GM12873 (cell line): ENCODE results near the gene DLG4.

ENCODE experiments used
- CTCF ChIP-seq: IDR thresholded peaks from 2 replicates; pipeline ENCODE4 v1.5.1; 2012; ENCODE audit warnings: low read depth, mild to moderate bottlenecking, moderate library complexity, low read length, control low read depth; ENCODE audit not compliant: insufficient read depth; ENCODE audit errors: missing control alignments

The DLG4 gene

DNA sequence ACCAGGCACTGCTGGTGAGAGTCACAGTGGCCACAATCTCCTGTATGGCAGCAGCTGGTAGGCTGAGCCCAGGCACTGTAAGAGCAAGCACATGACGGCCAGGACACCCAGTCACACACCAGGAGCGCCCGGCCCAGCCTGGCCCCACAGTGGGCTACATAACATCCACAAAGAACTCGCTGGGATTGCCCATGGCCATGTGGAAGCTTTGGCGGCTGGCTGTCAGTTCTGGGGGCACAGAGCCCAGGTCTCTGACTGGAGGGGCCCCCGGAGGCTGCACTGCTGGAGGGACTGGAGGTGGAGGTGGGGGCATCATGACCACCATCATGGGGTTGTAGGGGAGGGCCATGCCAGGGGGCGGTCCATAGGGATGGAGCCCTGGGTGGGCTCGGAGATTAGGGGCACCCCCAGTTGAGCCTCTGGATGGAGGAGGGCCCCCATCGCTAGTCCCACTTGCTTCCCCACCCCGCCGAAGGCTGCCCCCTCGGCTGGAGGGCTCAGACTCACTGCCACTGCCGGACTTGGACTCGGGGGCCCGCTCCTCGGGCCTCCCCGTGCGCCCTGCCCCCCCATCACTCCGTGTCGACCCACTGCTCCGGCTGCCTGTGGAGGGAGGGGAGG lies 6.2 kb upstream of the DLG4 start:
- TF ChIP-seq CTCF: no peak

DNA sequence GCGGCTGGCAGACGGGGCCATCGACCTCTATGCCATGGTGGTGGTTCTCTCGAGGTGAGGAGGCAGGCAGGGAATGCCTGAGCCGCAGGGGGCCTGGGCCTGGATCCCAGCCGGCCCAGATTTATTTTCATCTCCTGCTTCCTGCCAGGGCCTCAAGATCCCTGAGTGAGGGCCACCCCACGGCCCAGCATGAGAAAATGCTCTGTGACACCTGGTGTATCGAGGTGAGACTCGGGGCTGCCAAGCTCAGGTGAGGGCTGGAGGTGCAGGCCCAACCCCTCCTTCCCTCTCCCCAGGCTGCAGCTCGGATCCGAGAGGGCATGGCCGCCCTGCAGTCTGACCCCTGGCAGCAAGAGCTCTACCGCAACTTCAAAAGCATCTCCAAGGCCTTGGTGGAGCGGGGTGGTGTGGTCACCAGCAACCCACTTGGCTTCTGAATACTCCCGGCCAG lies 5.0 kb upstream of the DLG4 start:
- no peak for TF ChIP-seq CTCF

GRCh38 chr17:7224110-7224509 lies 4.5 kb upstream of the DLG4 start:
- no peak for TF ChIP-seq CTCF

DNA sequence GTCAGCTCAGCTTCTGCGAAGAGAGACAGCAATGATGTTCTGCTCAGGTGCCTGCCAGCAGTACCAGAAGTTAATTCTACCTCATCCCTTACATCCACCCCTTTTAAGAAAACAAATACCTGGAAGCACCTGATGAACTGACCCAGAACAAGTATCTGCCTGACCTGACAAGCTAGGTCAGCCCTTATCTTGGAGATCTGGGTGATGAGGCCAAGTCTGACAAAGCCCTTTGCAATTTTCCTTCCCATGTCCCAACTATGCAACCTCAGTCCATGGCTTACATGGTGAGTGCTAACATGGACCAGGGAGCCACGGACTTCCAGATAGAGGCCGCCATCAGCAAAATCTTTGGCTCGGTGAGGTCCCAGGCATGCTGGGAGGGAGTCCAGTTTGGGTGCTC lies 3.7 kb upstream of the DLG4 start:
- no peak for TF ChIP-seq CTCF

GRCh38 chr17:7222972-7223292 lies 3.3 kb upstream of the DLG4 start:
- no peak for TF ChIP-seq CTCF

- no peak for TF ChIP-seq CTCF
Observed at GRCh38 chr17:7222093-7222971, 2.7 kb upstream of the DLG4 start.

GRCh38 chr17:7221278-7222092 lies 1.8 kb upstream of the DLG4 start:
- no peak for TF ChIP-seq CTCF
